Measurements from ENCODE around the gene ERG28.

The ERG28 gene

DNA sequence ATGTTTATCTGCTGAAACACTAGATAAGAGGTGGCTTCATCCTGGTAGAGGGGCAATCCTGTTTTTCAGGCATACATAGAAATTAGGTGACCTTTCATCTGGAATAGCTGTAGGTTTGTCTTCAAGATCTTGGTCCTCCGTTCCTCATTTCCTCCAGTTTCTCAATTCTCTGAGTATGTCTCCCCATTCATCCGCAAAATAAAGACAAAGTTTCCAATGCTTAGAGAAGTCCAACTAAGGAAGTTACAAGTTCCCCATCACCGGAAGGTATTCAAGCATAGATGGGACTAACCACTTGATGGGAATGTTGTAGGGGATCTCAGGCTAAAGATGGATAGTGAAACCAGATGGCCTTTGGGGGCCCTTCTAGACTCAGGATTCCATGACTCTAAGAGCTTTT is 34.3 kb downstream of the ERG28 start:
- POLR2A ChIA-PET, result no interaction called here
- CTCF ChIA-PET, result no interaction called here

DNA sequence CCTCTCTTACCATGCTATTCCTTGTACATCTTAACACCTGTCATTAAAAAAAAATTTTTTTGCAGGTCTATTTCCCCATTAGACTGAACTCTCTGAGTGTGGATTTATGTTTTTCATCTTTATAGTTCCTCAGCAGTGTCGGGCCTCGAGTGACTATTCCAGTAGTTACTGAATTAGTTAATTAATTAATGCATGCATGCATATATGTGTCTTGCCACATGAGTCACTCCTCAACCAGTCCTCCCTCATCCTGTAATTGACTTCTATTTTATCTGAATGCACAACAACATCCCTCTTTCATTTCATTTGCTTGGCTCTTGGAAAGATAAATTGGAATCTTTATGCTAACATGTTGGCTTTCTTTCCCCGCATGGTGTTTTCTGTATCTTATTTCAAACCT is 35.6 kb downstream of the ERG28 start:
- Histone ChIP-seq H3K9me3 (ENCODE audit: control insufficient read depth, insufficient read depth, low read depth, low read length) (no peaks in the 10 kb centered on the region), H3K27ac (ENCODE audit: extremely low read depth, low read depth, low read length) (no peak overlapping the region), H3K36me3 (ENCODE audit: control insufficient read depth in 2 of 2, insufficient read depth in 1 of 2, low read length in 2 of 2) (no peaks in the 10 kb centered on the region), H3K4me1 (ENCODE audit: control insufficient read depth, insufficient read depth, low read length) (no peaks in the 10 kb centered on the region), H3K4me3 (ENCODE audit: low read depth, low read length) (no peak overlapping the region)
- ChIA-PET POLR2A (no interaction called here), CTCF (interaction anchor here (0.7 kb wide), 1 partner anchor 31 kb away, joined by 4 read pairs; no protein-coding TSS in a partner anchor)
- no peak for TF ChIP-seq ZNF473 (tag by site-specific recombination; IDR thresholded peaks at IDR 0.05)
- TF ChIP-seq SP7 (tag by site-specific recombination; IDR thresholded peaks at IDR 0.05), result no peak
- TF ChIP-seq, protein P1, sequence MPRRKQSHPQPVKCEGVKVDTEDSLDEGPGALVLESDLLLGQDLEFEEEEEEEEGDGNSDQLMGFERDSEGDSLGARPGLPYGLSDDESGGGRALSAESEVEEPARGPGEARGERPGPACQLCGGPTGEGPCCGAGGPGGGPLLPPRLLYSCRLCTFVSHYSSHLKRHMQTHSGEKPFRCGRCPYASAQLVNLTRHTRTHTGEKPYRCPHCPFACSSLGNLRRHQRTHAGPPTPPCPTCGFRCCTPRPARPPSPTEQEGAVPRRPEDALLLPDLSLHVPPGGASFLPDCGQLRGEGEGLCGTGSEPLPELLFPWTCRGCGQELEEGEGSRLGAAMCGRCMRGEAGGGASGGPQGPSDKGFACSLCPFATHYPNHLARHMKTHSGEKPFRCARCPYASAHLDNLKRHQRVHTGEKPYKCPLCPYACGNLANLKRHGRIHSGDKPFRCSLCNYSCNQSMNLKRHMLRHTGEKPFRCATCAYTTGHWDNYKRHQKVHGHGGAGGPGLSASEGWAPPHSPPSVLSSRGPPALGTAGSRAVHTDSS (tag by site-specific recombination; IDR thresholded peaks at IDR 0.05), result no peak
- TF ChIP-seq GLI2 (tag by site-specific recombination; IDR thresholded peaks at IDR 0.05; ENCODE audit: borderline replicate concordance, low read depth), result no peak
- TF ChIP-seq, protein P2, sequence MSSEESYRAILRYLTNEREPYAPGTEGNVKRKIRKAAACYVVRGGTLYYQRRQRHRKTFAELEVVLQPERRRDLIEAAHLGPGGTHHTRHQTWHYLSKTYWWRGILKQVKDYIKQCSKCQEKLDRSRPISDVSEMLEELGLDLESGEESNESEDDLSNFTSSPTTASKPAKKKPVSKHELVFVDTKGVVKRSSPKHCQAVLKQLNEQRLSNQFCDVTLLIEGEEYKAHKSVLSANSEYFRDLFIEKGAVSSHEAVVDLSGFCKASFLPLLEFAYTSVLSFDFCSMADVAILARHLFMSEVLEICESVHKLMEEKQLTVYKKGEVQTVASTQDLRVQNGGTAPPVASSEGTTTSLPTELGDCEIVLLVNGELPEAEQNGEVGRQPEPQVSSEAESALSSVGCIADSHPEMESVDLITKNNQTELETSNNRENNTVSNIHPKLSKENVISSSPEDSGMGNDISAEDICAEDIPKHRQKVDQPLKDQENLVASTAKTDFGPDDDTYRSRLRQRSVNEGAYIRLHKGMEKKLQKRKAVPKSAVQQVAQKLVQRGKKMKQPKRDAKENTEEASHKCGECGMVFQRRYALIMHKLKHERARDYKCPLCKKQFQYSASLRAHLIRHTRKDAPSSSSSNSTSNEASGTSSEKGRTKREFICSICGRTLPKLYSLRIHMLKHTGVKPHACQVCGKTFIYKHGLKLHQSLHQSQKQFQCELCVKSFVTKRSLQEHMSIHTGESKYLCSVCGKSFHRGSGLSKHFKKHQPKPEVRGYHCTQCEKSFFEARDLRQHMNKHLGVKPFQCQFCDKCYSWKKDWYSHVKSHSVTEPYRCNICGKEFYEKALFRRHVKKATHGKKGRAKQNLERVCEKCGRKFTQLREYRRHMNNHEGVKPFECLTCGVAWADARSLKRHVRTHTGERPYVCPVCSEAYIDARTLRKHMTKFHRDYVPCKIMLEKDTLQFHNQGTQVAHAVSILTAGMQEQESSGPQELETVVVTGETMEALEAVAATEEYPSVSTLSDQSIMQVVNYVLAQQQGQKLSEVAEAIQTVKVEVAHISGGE (tag by site-specific recombination; conservative IDR thresholded peaks at IDR 0.05; ENCODE audit: low read depth), result no peak
- TF ChIP-seq, protein P3, sequence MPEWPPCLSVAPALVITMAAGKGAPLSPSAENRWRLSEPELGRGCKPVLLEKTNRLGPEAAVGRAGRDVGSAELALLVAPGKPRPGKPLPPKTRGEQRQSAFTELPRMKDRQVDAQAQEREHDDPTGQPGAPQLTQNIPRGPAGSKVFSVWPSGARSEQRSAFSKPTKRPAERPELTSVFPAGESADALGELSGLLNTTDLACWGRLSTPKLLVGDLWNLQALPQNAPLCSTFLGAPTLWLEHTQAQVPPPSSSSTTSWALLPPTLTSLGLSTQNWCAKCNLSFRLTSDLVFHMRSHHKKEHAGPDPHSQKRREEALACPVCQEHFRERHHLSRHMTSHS (tag by site-specific recombination; IDR thresholded peaks at IDR 0.05), result no peak

More for the DNA sequence above, 34.3 kb downstream of the ERG28 start:
- TF ChIP-seq ZNF549 (tag by site-specific recombination; IDR thresholded peaks at IDR 0.05) (no peak), ZNF24 (tag by site-specific recombination; IDR thresholded peaks at IDR 0.05) (no peak), HOXA7 (CRISPR knock-in tag; IDR thresholded peaks at IDR 0.05; ENCODE audit: borderline replicate concordance) (no peak), ZNF600 (tag by site-specific recombination; IDR thresholded peaks at IDR 0.05) (no peak), ZNF596 (tag by site-specific recombination; IDR thresholded peaks at IDR 0.05) (no peak), ZNF248 (tag by site-specific recombination; IDR thresholded peaks at IDR 0.05) (no peak), ZNF223 (tag by site-specific recombination; IDR thresholded peaks at IDR 0.05) (no peak), ZNF404 (tag by site-specific recombination; IDR thresholded peaks at IDR 0.05) (no peak), TRIM28 (IDR thresholded peaks at IDR 0.05; ENCODE audit: borderline replicate concordance, low read length) (no peak), ZNF184 (tag by site-specific recombination; IDR thresholded peaks at IDR 0.05) (no peak), WT1 (tag by site-specific recombination; IDR thresholded peaks at IDR 0.05) (no peak), ZSCAN23 (tag by site-specific recombination; IDR thresholded peaks at IDR 0.05) (no peak), ZNF707 (tag by site-specific recombination; IDR thresholded peaks at IDR 0.05) (no peak), ZNF274 (IDR thresholded peaks at IDR 0.05; ENCODE audit: low read length) (no peak), ZNF274 (tag by site-specific recombination; IDR thresholded peaks at IDR 0.05; ENCODE audit: borderline replicate concordance) (no peak), GFI1B (tag by site-specific recombination; IDR thresholded peaks at IDR 0.05) (no peak), FEZF1 (tag by site-specific recombination; IDR thresholded peaks at IDR 0.05) (no peak)
- TF ChIP-seq, protein P4, sequence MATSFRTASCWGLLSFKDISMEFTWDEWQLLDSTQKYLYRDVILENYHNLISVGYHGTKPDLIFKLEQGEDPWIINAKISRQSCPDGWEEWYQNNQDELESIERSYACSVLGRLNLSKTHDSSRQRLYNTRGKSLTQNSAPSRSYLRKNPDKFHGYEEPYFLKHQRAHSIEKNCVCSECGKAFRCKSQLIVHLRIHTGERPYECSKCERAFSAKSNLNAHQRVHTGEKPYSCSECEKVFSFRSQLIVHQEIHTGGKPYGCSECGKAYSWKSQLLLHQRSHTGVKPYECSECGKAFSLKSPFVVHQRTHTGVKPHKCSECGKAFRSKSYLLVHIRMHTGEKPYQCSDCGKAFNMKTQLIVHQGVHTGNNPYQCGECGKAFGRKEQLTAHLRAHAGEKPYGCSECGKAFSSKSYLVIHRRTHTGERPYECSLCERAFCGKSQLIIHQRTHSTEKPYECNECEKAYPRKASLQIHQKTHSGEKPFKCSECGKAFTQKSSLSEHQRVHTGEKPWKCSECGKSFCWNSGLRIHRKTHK (tag by site-specific recombination; IDR thresholded peaks at IDR 0.05), result no peak
- TF ChIP-seq, protein P5, sequence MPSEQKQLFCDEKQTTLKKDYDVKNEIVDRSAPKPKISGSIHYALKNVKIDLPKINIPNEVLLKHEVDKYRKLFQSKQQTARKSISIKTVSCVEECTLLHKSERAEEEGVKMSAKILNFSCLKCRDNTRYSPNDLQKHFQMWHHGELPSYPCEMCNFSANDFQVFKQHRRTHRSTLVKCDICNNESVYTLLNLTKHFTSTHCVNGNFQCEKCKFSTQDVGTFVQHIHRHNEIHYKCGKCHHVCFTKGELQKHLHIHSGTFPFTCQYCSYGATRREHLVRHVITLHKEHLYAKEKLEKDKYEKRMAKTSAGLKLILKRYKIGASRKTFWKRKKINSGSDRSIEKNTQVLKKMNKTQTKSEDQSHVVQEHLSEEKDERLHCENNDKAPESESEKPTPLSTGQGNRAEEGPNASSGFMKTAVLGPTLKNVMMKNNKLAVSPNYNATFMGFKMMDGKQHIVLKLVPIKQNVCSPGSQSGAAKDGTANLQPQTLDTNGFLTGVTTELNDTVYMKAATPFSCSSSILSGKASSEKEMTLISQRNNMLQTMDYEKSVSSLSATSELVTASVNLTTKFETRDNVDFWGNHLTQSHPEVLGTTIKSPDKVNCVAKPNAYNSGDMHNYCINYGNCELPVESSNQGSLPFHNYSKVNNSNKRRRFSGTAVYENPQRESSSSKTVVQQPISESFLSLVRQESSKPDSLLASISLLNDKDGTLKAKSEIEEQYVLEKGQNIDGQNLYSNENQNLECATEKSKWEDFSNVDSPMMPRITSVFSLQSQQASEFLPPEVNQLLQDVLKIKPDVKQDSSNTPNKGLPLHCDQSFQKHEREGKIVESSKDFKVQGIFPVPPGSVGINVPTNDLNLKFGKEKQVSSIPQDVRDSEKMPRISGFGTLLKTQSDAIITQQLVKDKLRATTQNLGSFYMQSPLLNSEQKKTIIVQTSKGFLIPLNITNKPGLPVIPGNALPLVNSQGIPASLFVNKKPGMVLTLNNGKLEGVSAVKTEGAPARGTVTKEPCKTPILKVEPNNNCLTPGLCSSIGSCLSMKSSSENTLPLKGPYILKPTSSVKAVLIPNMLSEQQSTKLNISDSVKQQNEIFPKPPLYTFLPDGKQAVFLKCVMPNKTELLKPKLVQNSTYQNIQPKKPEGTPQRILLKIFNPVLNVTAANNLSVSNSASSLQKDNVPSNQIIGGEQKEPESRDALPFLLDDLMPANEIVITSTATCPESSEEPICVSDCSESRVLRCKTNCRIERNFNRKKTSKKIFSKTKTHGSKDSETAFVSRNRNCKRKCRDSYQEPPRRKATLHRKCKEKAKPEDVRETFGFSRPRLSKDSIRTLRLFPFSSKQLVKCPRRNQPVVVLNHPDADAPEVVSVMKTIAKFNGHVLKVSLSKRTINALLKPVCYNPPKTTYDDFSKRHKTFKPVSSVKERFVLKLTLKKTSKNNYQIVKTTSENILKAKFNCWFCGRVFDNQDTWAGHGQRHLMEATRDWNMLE (tag by site-specific recombination; conservative IDR thresholded peaks at IDR 0.05; ENCODE audit: low read depth), result no peak
- TF ChIP-seq, protein P3 (tag by site-specific recombination; IDR thresholded peaks at IDR 0.05), result no peak
- TF ChIP-seq, protein P6, sequence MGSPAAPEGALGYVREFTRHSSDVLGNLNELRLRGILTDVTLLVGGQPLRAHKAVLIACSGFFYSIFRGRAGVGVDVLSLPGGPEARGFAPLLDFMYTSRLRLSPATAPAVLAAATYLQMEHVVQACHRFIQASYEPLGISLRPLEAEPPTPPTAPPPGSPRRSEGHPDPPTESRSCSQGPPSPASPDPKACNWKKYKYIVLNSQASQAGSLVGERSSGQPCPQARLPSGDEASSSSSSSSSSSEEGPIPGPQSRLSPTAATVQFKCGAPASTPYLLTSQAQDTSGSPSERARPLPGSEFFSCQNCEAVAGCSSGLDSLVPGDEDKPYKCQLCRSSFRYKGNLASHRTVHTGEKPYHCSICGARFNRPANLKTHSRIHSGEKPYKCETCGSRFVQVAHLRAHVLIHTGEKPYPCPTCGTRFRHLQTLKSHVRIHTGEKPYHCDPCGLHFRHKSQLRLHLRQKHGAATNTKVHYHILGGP (tag by site-specific recombination; IDR thresholded peaks at IDR 0.05), result no peak
- H3K9me3 ChIP-seq (ENCODE audit: control insufficient read depth, insufficient read depth, low read depth, low read length), result no peaks in the 10 kb centered on the region
- no peaks in the 10 kb centered on the region for H3K36me3 ChIP-seq (ENCODE audit: control insufficient read depth in 2 of 2, insufficient read depth in 1 of 2, low read length in 2 of 2)
- no peaks in the 10 kb centered on the region for H3K4me1 ChIP-seq (ENCODE audit: control insufficient read depth, insufficient read depth, low read length)
- H3K27ac ChIP-seq (ENCODE audit: extremely low read depth, low read depth, low read length), result no peak overlapping the region
- no peak overlapping the region for H3K4me3 ChIP-seq (ENCODE audit: low read depth, low read length)

Data from HEK293 (cell line).